Endothelial cell of umbilical vein (primary cell): ENCODE data around the gene CTBP1. TPM values are rescaled to one million over a fixed set of nuclear protein-coding genes. Genes with fewer than 3 reads are reported as not detected.

Experiments
- BruUV-seq: library from RNA; stranded (reverse); fragments of 400-500 nt; replicated peaks from 2 replicates; lab custom pipeline; 2021; lab: Mats Ljungman, UMichigan
- CTCF ChIA-PET: fragments of 300-600, 350-600 bp; sonication (Branson Sonifier 250); formaldehyde crosslinking; loops from one replicate; lab custom pipeline; 2021; ENCODE audit warnings: antibody characterized with exemption, inconsistent platforms; lab: Charles Lee
- POLR2A ChIA-PET: fragments of 300-600, 350-600 bp; sonication (Branson Sonifier 250); formaldehyde crosslinking; loops from one replicate; lab custom pipeline; 2021; ENCODE audit warnings: antibody characterized with exemption, inconsistent platforms; lab: Charles Lee
- DNase-seq: peaks from one replicate; pipeline ENCODE4 v3.0.0-alpha.2; 2011; ENCODE audit warnings: low read depth, low spot score
- FAIRE-seq: peaks from 2 replicates; lab custom pipeline; 2011; peaks lifted over from hg19 to GRCh38; lab: Jason Lieb, UNC
- H2AFZ ChIP-seq: 2 replicates; pipeline ENCODE4 v1.6.0; 2012; ENCODE audit warnings: low read depth, low read length, control low read depth, inconsistent platforms
- H3K27ac ChIP-seq: 2 replicates; pipeline ENCODE4 v1.5.1; 2011; ENCODE audit warnings: low read depth, mild to moderate bottlenecking, control low read depth, low read length, moderate library complexity; ENCODE audit not compliant: insufficient read depth
- H3K27me3 ChIP-seq, 2 experiments: 2 replicates each; pipeline versions ENCODE4 v1.6.0 to v1.6.1; 2011; ENCODE audit warnings: low read length in 2 of 2, mixed read lengths in 1 of 2; ENCODE audit not compliant: control insufficient read depth in 2 of 2, insufficient read depth in 2 of 2
- H3K36me3 ChIP-seq, 2 experiments: 2 replicates in 1 of 2; 3 replicates in 1 of 2; pipeline ENCODE4 v1.5.1; 2011; ENCODE audit warnings: low read length in 2 of 2, mild to moderate bottlenecking in 1 of 2, moderate library complexity in 1 of 2; ENCODE audit not compliant: control insufficient read depth in 2 of 2, insufficient read depth in 2 of 2; ENCODE audit errors: extremely low read depth in 1 of 2
- H3K4me1 ChIP-seq: 3 replicates; pipeline ENCODE4 v1.5.1; 2011; ENCODE audit warnings: mild to moderate bottlenecking, low read length; ENCODE audit not compliant: control insufficient read depth, insufficient read depth; ENCODE audit errors: extremely low read depth
- H3K4me2 ChIP-seq: 2 replicates; pipeline ENCODE4 v1.6.1; 2011; ENCODE audit warnings: low read length, control low read depth, mixed read lengths; ENCODE audit not compliant: insufficient read depth
- H3K4me3 ChIP-seq, 3 experiments: fragments of 200-600 bp in 1 of 3; sonication (generic), shearing (Covaris generic) in 1 of 3; replicated peaks in 1 of 3; 2 replicates each; pipeline ENCODE4 v1.5.1; 2011 to 2016; ENCODE audit warnings: control low read depth in 3 of 3, low read length in 3 of 3, mild to moderate bottlenecking in 2 of 3, inconsistent platforms in 1 of 3, low read depth in 1 of 3, moderate library complexity in 1 of 3; ENCODE audit not compliant: insufficient read depth in 1 of 3
- H3K79me2 ChIP-seq: 2 replicates; pipeline ENCODE4 v1.6.0; 2012; ENCODE audit warnings: low read length, inconsistent platforms; ENCODE audit not compliant: control insufficient read depth, insufficient read depth
- H3K9ac ChIP-seq: replicated peaks from 2 replicates; pipeline ENCODE3; 2011; ENCODE audit warnings: low read length, control low read depth; ENCODE audit not compliant: insufficient read depth; ENCODE audit errors: extremely low read depth
- H3K9me1 ChIP-seq: replicated peaks from 3 replicates; pipeline ENCODE4 v1.6.0; 2011; ENCODE audit warnings: mild to moderate bottlenecking, low read length; ENCODE audit not compliant: control insufficient read depth, insufficient read depth; ENCODE audit errors: extremely low read depth
- H3K9me3 ChIP-seq: replicated peaks from 2 replicates; pipeline ENCODE4 v1.5.1; 2012; ENCODE audit warnings: low read length, inconsistent platforms; ENCODE audit not compliant: control insufficient read depth, insufficient read depth
- H4K20me1 ChIP-seq: replicated peaks from 2 replicates; pipeline ENCODE3; 2011; ENCODE audit warnings: mild to moderate bottlenecking, low read length; ENCODE audit not compliant: control insufficient read depth, insufficient read depth; ENCODE audit errors: extremely low read depth
- EZH2 ChIP-seq: IDR thresholded peaks from 2 replicates; pipeline ENCODE4 v1.6.1; 2012; ENCODE audit warnings: borderline replicate concordance, low read depth, mild to moderate bottlenecking, moderate library complexity, low read length, inconsistent platforms; ENCODE audit not compliant: severe bottlenecking
- FOS ChIP-seq: IDR thresholded peaks from 2 replicates; pipeline ENCODE4 v1.6.1; 2011; ENCODE audit warnings: mild to moderate bottlenecking, low read length, moderate library complexity, borderline replicate concordance; ENCODE audit not compliant: insufficient read depth
- GATA2 ChIP-seq: IDR thresholded peaks from 2 replicates; pipeline ENCODE4 v1.7.0; 2011; ENCODE audit warnings: low read depth, mild to moderate bottlenecking, moderate library complexity, mixed read lengths, low read length; ENCODE audit not compliant: insufficient read length, insufficient read depth
- MYC ChIP-seq: IDR thresholded peaks from one replicate; pipeline ENCODE4 v1.6.1; 2011; ENCODE audit warnings: mild to moderate bottlenecking, low read depth, low read length
- POLR2AphosphoS5 ChIP-seq: IDR thresholded peaks from 2 replicates; pipeline ENCODE4 v1.6.1; 2012; ENCODE audit warnings: low read depth, mild to moderate bottlenecking, control low read depth, low read length, moderate library complexity; ENCODE audit not compliant: insufficient read depth
- dilution Hi-C: fragments of 300-500 bp; cut with MboI; formaldehyde crosslinking; loops from one replicate; pipeline ENCODE4 v1.15.0; 2019; ENCODE audit warnings: low sequenced_read_pairs; ENCODE audit not compliant: extremely low pct_ligation_motif_present
- intact Hi-C: fragments of 100-400 bp; cut with micrococcal nuclease; formaldehyde crosslinking; loops from one replicate; pipeline ENCODE4 v1.10.0; 2022
- polyA plus RNA-seq, 4 experiments: library from polyadenylated mRNA; depleted of rRNA in 3 of 4; stranded (reverse) in 3 of 4; unstranded in 1 of 4; fragments of >200 nt; gene quantifications; 2 replicates each; pipeline versions ENCODE4 v1.2.1 to v1.2.3, GENCODE V29; 2011 to 2012; ENCODE audit warnings: missing spikeins in 1 of 4
- total RNA-seq: library from RNA; stranded (reverse); gene quantifications from 2 replicates; pipeline ENCODE4 v1.2.3, GENCODE V29; 2021
- TF ChIP-seq, protein P1 (sequence below): IDR thresholded peaks from 2 replicates; pipeline ENCODE4 v1.6.1; 2011; ENCODE audit not compliant: insufficient read depth, insufficient read length
- TF ChIP-seq, protein P2 (sequence below), 2 donors: IDR thresholded peaks; 1 replicate in 1 of 2; 2 replicates in 1 of 2; pipeline ENCODE4 v1.5.1; 2011; ENCODE audit warnings: low read length in 2 of 2, mild to moderate bottlenecking in 2 of 2, moderate library complexity in 2 of 2, control low read depth in 1 of 2, inconsistent platforms in 1 of 2, low read depth in 1 of 2; ENCODE audit not compliant: insufficient read depth in 1 of 2; ENCODE audit errors: extremely low read depth in 1 of 2

CTBP1 gene
- total and polyA plus RNA-seq, 2 donors (not counting 3 experiments of a cell fraction or from before 2014, with no cell fraction given), result 165 to 167 TPM

DNA sequence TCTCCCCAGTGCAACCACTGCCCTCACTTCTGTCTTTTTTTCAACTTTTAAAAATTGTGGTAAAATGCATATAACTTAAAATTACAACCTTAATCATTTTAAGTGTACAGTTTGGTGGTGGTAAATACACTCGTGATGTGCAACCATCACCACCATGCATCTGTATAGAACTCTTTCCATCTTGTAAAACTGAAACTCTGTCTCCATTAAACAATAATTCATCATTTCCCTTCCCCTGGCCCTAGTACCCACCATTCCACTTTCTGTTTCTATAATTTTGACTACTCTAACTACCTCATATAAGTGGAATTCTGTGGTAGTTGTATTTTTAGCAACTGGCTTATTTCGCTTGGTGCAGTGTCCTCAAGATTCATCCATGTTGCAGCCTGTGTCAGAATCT, 6.8 kb upstream of the CTBP1 start:
- POLR2A ChIA-PET, result no interaction called here
- no TSS peak for BruUV-seq

More for the DNA sequence above, 6.8 kb upstream of the CTBP1 start:
- intact Hi-C loops (no loop called here), dilution Hi-C loops (no loop called here)
- TF ChIP-seq POLR2AphosphoS5, result no peak
- TF ChIP-seq, protein P1, sequence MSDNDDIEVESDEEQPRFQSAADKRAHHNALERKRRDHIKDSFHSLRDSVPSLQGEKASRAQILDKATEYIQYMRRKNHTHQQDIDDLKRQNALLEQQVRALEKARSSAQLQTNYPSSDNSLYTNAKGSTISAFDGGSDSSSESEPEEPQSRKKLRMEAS, result no peak
- TF ChIP-seq, protein P2, sequence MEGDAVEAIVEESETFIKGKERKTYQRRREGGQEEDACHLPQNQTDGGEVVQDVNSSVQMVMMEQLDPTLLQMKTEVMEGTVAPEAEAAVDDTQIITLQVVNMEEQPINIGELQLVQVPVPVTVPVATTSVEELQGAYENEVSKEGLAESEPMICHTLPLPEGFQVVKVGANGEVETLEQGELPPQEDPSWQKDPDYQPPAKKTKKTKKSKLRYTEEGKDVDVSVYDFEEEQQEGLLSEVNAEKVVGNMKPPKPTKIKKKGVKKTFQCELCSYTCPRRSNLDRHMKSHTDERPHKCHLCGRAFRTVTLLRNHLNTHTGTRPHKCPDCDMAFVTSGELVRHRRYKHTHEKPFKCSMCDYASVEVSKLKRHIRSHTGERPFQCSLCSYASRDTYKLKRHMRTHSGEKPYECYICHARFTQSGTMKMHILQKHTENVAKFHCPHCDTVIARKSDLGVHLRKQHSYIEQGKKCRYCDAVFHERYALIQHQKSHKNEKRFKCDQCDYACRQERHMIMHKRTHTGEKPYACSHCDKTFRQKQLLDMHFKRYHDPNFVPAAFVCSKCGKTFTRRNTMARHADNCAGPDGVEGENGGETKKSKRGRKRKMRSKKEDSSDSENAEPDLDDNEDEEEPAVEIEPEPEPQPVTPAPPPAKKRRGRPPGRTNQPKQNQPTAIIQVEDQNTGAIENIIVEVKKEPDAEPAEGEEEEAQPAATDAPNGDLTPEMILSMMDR (IDR thresholded peaks at IDR 0.05; ENCODE audit: extremely low read depth in 1 of 2, insufficient read depth in 1 of 2, low read depth in 1 of 2, low read length in 2 of 2), result no peak
- TF ChIP-seq MYC, result no peak
- TF ChIP-seq EZH2, result no peak
- no peak for TF ChIP-seq GATA2
- no peak for TF ChIP-seq FOS
- H3K36me3 ChIP-seq, result no peaks in the 10 kb centered on the region
- no peaks in the 10 kb centered on the region for H3K9me3 ChIP-seq
- H3K4me1 ChIP-seq, result no peaks in the 10 kb centered on the region
- H3K4me2 ChIP-seq, result no peak overlapping the region
- H3K79me2 ChIP-seq, result peaks cover 3% of the 10 kb centered on the region
- H3K27me3 ChIP-seq, result peaks cover 2 to 10% of the 10 kb centered on the region in 2 experiments
- H3K9ac ChIP-seq, result no peak overlapping the region
- no peak overlapping the region for H2AFZ ChIP-seq
- CTCF ChIA-PET, result interaction anchor here (1.1 to 1.5 kb wide), 2 partner anchors 9 to 13 kb away, joined by 3 read pairs; no protein-coding TSS in a partner anchor
- no peak overlapping the region for H3K27ac ChIP-seq
- no peaks in the 10 kb centered on the region for H3K9me1 ChIP-seq
- H4K20me1 ChIP-seq, result no peaks in the 10 kb centered on the region
- FAIRE-seq, result no peak
- H3K4me3 ChIP-seq, result no peak overlapping the region
- DNase-seq, result no peak
